Fibroblast of lung (primary cell): ENCODE measurements around the gene ATG9A. TPM values are rescaled to one million over a fixed set of nuclear protein-coding genes. Genes with fewer than 3 reads are reported as not detected.

Experiments
- DNase-seq, 2 donors: peaks; one replicate each; pipeline versions ENCODE4 v3.0.0 to v3.0.0-alpha.2; 2010; ENCODE audit warnings: low read depth in 2 of 2
- H2AFZ ChIP-seq: 2 replicates; pipeline ENCODE4 v1.5.1; 2012; ENCODE audit warnings: low read length, control low read depth, inconsistent platforms
- H3K27ac ChIP-seq: 2 replicates; pipeline ENCODE4 v1.5.1; 2011; ENCODE audit warnings: low read length, control low read depth; ENCODE audit not compliant: insufficient read depth
- H3K27me3 ChIP-seq: 2 replicates; pipeline ENCODE4 v1.5.1; 2011; ENCODE audit warnings: mild to moderate bottlenecking, low read length; ENCODE audit not compliant: control insufficient read depth, insufficient read depth
- H3K36me3 ChIP-seq: 2 replicates; pipeline ENCODE4 v1.5.1; 2011; ENCODE audit warnings: low read length; ENCODE audit not compliant: control insufficient read depth, insufficient read depth
- H3K4me1 ChIP-seq: 2 replicates; pipeline ENCODE4 v1.5.1; 2011; ENCODE audit warnings: low read length; ENCODE audit not compliant: control insufficient read depth, insufficient read depth; ENCODE audit errors: extremely low read depth
- H3K4me2 ChIP-seq: 2 replicates; pipeline ENCODE4 v1.5.1; 2011; ENCODE audit warnings: low read length, control low read depth; ENCODE audit not compliant: insufficient read depth; ENCODE audit errors: extremely low read depth
- H3K4me3 ChIP-seq, 4 experiments: fragments of 200-600 bp in 1 of 4; sonication (generic) in 1 of 4; replicated peaks in 1 of 4; 2 replicates each; pipeline ENCODE4 v1.5.1; 2011 to 2016; ENCODE audit warnings: low read length in 4 of 4, low read depth in 3 of 4, mild to moderate bottlenecking in 3 of 4, control low read depth in 2 of 4, inconsistent platforms in 1 of 4, mixed read lengths in 1 of 4; ENCODE audit not compliant: insufficient read depth in 1 of 4; ENCODE audit errors: control extremely low read depth in 1 of 4
- H3K79me2 ChIP-seq: 2 replicates; pipeline ENCODE4 v1.5.1; 2012; ENCODE audit warnings: mild to moderate bottlenecking, low read length, inconsistent platforms; ENCODE audit not compliant: control insufficient read depth, insufficient read depth
- H3K9ac ChIP-seq: 2 replicates; pipeline ENCODE4 v1.5.1; 2011; ENCODE audit warnings: mild to moderate bottlenecking, low read length, control low read depth; ENCODE audit not compliant: insufficient read depth
- H3K9me3 ChIP-seq: 2 replicates; pipeline ENCODE4 v1.5.1; 2012; ENCODE audit warnings: low read depth, low read length; ENCODE audit not compliant: control insufficient read depth, insufficient read depth
- H4K20me1 ChIP-seq: 2 replicates; pipeline ENCODE4 v1.5.1; 2011; ENCODE audit warnings: low read length; ENCODE audit not compliant: control insufficient read depth, insufficient read depth; ENCODE audit errors: extremely low read depth
- EZH2 ChIP-seq: IDR thresholded peaks from 2 replicates; pipeline ENCODE4 v1.5.1; 2012; ENCODE audit warnings: low read length, control low read depth, mild to moderate bottlenecking; ENCODE audit errors: missing control alignments
- polyA plus RNA-seq, 2 donors: library from polyadenylated mRNA; depleted of rRNA in 1 of 2; stranded (reverse) in 1 of 2; unstranded in 1 of 2; fragments of >200 nt; gene quantifications; 2 replicates each; pipeline ENCODE4 v1.2.1, GENCODE V29; 2011 to 2012; ENCODE audit warnings: missing spikeins in 1 of 2
- total RNA-seq: library from RNA; depleted of rRNA; stranded (reverse); fragments of >200 nt; gene quantifications from 2 replicates; pipeline ENCODE4 v1.2.1, GENCODE V29; 2014
- TF ChIP-seq, protein P1 (sequence below), 2 donors: IDR thresholded peaks in 1 of 2; conservative IDR thresholded peaks in 1 of 2; 1 replicate in 1 of 2; 2 replicates in 1 of 2; pipeline ENCODE4 v1.5.1; 2011 to 2012; ENCODE audit warnings: low read length in 2 of 2, control low read depth in 1 of 2, inconsistent platforms in 1 of 2, low read depth in 1 of 2, mild to moderate bottlenecking in 1 of 2

ATG9A gene
- total and polyA plus RNA-seq, 2 donors (not counting 1 experiment from before 2014, with no cell fraction given) = 47.2 to 68.2 TPM

DNA sequence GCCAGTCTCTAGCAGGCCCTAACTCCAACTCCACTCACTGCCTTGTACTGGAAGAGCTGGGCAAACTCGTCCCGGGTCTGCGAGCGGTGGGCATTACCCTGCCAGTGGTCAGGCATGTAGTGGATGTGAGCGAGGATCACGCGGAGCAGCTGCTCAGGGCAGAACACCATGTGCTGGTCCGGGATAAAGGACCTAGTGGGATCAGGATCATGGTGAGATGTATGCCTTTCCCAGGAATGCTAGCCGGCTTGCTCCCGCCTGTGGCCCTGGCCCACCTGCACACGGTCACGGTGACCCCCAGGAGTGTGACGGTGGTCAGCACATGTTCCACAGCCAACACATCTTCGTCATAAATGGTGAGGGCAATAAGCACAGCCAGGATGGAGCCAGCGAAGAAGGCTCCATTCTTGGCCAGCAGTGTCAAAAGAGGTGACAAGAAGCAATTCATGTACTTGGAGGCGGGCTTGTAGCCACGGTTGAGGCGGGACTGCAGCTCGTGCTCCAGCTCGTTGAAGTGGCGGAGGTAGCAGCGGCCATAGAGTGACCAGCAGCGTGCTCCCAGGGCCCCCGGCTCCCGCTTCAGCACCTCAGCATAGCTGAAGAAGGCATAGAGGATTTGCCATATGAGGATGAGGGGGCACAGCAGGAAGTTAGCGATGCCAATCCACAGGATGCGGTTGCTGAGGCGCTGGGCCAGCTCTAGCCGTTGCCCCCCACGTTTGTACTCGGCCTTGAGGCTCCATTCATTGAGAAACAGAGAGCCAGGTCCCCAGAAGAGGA is 5.4 kb downstream of the ATG9A start:
- Histone ChIP-seq H3K4me1 (peaks cover 4% of the 10 kb centered on the region), H3K4me2 (no peak overlapping the region), H3K9ac (no peak overlapping the region), H4K20me1 (no peaks in the 10 kb centered on the region), H3K27me3 (no peaks in the 10 kb centered on the region), H2AFZ (no peak overlapping the region), H3K4me3 (no peak overlapping the region), H3K79me2 (peaks cover 14% of the 10 kb centered on the region), H3K9me3 (no peaks in the 10 kb centered on the region), H3K27ac (no peak overlapping the region), H3K36me3 (peaks cover 24% of the 10 kb centered on the region)
- no peak for TF ChIP-seq EZH2
- TF ChIP-seq, protein P1, sequence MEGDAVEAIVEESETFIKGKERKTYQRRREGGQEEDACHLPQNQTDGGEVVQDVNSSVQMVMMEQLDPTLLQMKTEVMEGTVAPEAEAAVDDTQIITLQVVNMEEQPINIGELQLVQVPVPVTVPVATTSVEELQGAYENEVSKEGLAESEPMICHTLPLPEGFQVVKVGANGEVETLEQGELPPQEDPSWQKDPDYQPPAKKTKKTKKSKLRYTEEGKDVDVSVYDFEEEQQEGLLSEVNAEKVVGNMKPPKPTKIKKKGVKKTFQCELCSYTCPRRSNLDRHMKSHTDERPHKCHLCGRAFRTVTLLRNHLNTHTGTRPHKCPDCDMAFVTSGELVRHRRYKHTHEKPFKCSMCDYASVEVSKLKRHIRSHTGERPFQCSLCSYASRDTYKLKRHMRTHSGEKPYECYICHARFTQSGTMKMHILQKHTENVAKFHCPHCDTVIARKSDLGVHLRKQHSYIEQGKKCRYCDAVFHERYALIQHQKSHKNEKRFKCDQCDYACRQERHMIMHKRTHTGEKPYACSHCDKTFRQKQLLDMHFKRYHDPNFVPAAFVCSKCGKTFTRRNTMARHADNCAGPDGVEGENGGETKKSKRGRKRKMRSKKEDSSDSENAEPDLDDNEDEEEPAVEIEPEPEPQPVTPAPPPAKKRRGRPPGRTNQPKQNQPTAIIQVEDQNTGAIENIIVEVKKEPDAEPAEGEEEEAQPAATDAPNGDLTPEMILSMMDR (conservative IDR thresholded peaks at IDR 0.05 in 1 of 2, IDR thresholded peaks at IDR 0.05 in 1 of 2; ENCODE audit: low read depth in 1 of 2, low read length in 2 of 2) = no peak
- DNase-seq = no peak

DNA sequence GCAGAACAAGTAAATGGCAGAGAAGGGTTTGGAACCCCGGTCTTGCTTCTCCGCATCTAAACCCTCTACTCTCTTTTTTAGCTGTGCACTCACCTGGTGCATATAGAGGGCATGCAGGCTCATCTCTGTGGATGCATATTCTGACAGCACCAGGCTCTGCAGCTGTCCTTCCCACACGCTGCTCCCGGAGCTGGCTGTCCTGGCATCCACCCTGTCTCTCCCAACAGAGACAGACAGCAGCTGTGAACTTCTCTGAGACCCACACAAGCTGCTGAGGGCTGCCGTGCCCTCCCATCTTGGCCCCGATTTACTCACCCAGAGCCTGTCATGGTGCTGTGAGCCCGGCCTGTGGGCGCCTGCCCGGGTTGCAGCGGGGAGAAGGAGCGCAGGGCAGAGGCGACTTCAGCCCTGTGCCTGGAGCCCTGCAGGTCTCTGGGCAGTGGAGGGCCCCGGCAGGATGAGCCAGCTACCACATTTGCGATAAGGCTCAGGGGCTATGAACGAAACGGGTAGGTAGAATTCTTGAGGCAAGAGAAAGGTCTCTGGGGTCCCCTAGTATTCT is 7.4 kb downstream of the ATG9A start:
- Histone ChIP-seq H3K4me1 (peaks cover 13% of the 10 kb centered on the region), H3K4me2 (no peak overlapping the region), H4K20me1 (no peaks in the 10 kb centered on the region), H3K9ac (no peak overlapping the region), H2AFZ (no peak overlapping the region), H3K4me3 (no peak overlapping the region), H3K27ac (no peak overlapping the region), H3K36me3 (peaks cover 24% of the 10 kb centered on the region), H3K27me3 (no peaks in the 10 kb centered on the region), H3K79me2 (no peaks in the 10 kb centered on the region), H3K9me3 (no peaks in the 10 kb centered on the region)
- DNase-seq = no peak
- TF ChIP-seq, protein P1 (conservative IDR thresholded peaks at IDR 0.05 in 1 of 2, IDR thresholded peaks at IDR 0.05 in 1 of 2; ENCODE audit: low read depth in 1 of 2, low read length in 2 of 2) = no peak
- no peak for TF ChIP-seq EZH2

DNA sequence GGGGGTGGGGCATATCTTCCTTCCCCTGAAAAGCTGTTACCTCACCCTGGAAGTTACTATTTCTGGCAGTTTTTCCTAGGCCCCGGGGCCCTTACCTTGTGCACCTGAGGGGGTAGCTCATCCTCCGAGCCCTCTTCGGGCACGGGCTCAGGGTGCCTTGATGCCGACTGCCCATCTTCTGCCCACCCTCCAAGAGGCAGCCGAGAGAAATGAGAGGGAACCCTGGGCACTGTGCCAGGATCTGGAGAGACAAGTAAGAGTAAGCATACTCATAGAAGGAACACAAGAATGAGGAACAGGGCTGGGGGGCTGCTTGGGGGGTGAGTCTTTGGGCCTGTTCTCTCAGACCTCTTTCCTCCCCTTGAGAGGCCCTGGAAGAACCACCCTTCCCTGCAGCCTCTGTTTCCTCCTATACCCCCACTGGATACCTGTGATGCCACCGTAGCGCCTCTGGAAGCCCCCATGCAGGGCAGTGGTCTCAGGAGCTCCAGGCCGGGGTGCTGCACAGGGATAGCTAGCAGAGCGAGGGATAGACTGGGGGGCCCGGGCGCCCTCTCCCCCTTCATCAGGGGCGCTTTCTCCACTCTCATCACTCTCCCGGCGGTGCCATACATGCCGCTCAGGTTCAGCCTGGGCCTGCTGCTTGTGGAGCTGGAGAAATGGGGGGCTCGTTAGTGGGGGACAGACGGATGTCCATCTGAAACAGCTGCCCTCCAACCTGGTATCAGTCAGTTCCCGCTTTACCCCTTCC is 8.6 kb downstream of the ATG9A start:
- no peak overlapping the region for H3K27ac ChIP-seq
- H4K20me1 ChIP-seq = no peaks in the 10 kb centered on the region
- peaks cover 13% of the 10 kb centered on the region for H3K4me1 ChIP-seq
- H3K27me3 ChIP-seq = no peaks in the 10 kb centered on the region
- TF ChIP-seq, protein P1 (conservative IDR thresholded peaks at IDR 0.05 in 1 of 2, IDR thresholded peaks at IDR 0.05 in 1 of 2; ENCODE audit: low read depth in 1 of 2, low read length in 2 of 2) = no peak
- no peak for TF ChIP-seq EZH2
- no peaks in the 10 kb centered on the region for H3K9me3 ChIP-seq
- DNase-seq = no peak
- H3K9ac ChIP-seq = no peak overlapping the region
- H2AFZ ChIP-seq = no peak overlapping the region
- no peak overlapping the region for H3K4me2 ChIP-seq
- peaks cover 25% of the 10 kb centered on the region for H3K36me3 ChIP-seq
- H3K79me2 ChIP-seq = no peaks in the 10 kb centered on the region
- H3K4me3 ChIP-seq = no peak overlapping the region
